ENCODE data around the gene FBXW5. TPM values are rescaled to one million over a fixed set of nuclear protein-coding genes. Genes with fewer than 3 reads are reported as not detected.

FBXW5 gene
- total RNA-seq, 2 experiments from 2014 or later = 63.3 to 89.6 TPM

- H3K9me3 ChIP-seq (ENCODE audit: low read length) = no peaks in the 10 kb centered on the region
- H4K20me1 ChIP-seq (ENCODE audit: insufficient read depth, low read length) = no peaks in the 10 kb centered on the region
- CTCF ChIA-PET (ENCODE audit: unreplicated experiment) = no interaction called here
- BruUV-seq (replicated peaks) = TSS peak; percentile 54
- no peak overlapping the region for H3K27ac ChIP-seq (ENCODE audit: low read depth, low read length, poor library complexity, severe bottlenecking)
- no peak overlapping the region for H3K4me3 ChIP-seq (ENCODE audit: low read depth, low read length, poor library complexity, severe bottlenecking)
- POLR2A ChIA-PET = no interaction called here
- no peak for TF ChIP-seq CTCF (conservative IDR thresholded peaks at IDR 0.05; ENCODE audit: low read length)
- TF ChIP-seq EZH2phosphoT487 (IDR thresholded peaks at IDR 0.05; ENCODE audit: borderline replicate concordance, low read depth, low read length) = no peak
- H3K4me1 ChIP-seq (ENCODE audit: insufficient read depth, low read length, poor library complexity, severe bottlenecking) = peaks cover 17% of the 10 kb centered on the region
- peaks cover 10% of the 10 kb centered on the region; the same call in 1 of the 2 replicates for H3K79me2 ChIP-seq (ENCODE audit: insufficient read depth, low read depth, low read length)
- DNase-seq (ENCODE audit: low spot score) = no peak
- H3K36me3 ChIP-seq (ENCODE audit: insufficient read depth, low read length) = peaks cover 52% of the 10 kb centered on the region
- intact Hi-C loops (cut with micrococcal nuclease; ENCODE audit: unreplicated experiment) = no loop called here
- no peak overlapping the region for H2AFZ ChIP-seq (ENCODE audit: low read length)
- H3K4me2 ChIP-seq (ENCODE audit: low read length) = no peak overlapping the region
- H3K9me2 ChIP-seq (ENCODE audit: insufficient read depth, low read length) = no peaks in the 10 kb centered on the region
Measured at GRCh38 chr9:136940526-136941230, 3.9 kb downstream of the FBXW5 start.

DNA sequence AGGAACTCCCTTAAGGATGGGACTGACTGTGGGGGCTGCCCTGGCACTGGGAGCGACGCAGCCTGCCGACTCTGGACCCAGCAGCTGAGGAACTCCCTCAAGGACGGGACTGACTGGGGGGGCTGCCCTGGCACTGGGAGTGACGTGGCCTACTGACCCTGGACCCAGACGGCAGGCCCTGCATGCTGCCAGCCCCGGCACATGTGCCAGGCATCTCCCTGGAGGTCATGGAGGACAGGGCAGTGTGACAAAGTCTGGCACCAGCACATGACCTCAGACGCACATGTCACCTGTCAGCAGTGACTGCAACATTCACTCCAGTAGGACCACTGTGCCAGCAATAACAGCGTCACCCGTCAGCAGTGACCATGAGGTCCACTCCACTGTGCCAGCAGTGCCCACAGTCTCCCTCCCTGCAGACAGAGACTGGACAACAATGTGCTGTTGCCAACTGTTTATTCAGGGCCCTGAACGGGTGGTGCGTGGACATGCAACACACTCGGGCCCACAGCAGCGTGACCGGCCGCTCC, 4.5 kb downstream of the FBXW5 start:
- intact Hi-C loops (cut with micrococcal nuclease; ENCODE audit: unreplicated experiment) = no loop called here
- H3K36me3 ChIP-seq (ENCODE audit: insufficient read depth, low read length) = peaks cover 52% of the 10 kb centered on the region
- H3K79me2 ChIP-seq (ENCODE audit: insufficient read depth, low read depth, low read length) = peaks cover 10% of the 10 kb centered on the region; the same call in 1 of the 2 replicates
- no peaks in the 10 kb centered on the region for H3K9me2 ChIP-seq (ENCODE audit: insufficient read depth, low read length)
- no peak overlapping the region for H3K4me3 ChIP-seq (ENCODE audit: low read depth, low read length, poor library complexity, severe bottlenecking)
- no peak overlapping the region for H3K27ac ChIP-seq (ENCODE audit: low read depth, low read length, poor library complexity, severe bottlenecking)
- H4K20me1 ChIP-seq (ENCODE audit: insufficient read depth, low read length) = no peaks in the 10 kb centered on the region
- no peak overlapping the region for H3K4me2 ChIP-seq (ENCODE audit: low read length)
- H3K9me3 ChIP-seq (ENCODE audit: low read length) = no peaks in the 10 kb centered on the region
- ChIA-PET POLR2A (no interaction called here), CTCF (ENCODE audit: unreplicated experiment) (no interaction called here)
- no peak overlapping the region for H2AFZ ChIP-seq (ENCODE audit: low read length)
- DNase-seq (ENCODE audit: low spot score) = no peak
- TF ChIP-seq EZH2phosphoT487 (IDR thresholded peaks at IDR 0.05; ENCODE audit: borderline replicate concordance, low read depth, low read length) = no peak
- TF ChIP-seq CTCF (conservative IDR thresholded peaks at IDR 0.05; ENCODE audit: low read length) = no peak
- H3K4me1 ChIP-seq (ENCODE audit: insufficient read depth, low read length, poor library complexity, severe bottlenecking) = peaks cover 21% of the 10 kb centered on the region
- BruUV-seq (replicated peaks) = no TSS peak

- Histone ChIP-seq H4K20me1 (ENCODE audit: insufficient read depth, low read length) (no peaks in the 10 kb centered on the region), H2AFZ (ENCODE audit: low read length) (no peak overlapping the region), H3K4me3 (ENCODE audit: low read depth, low read length, poor library complexity, severe bottlenecking) (no peak overlapping the region), H3K9me2 (ENCODE audit: insufficient read depth, low read length) (no peaks in the 10 kb centered on the region), H3K9me3 (ENCODE audit: low read length) (no peaks in the 10 kb centered on the region), H3K27ac (ENCODE audit: low read depth, low read length, poor library complexity, severe bottlenecking) (no peak overlapping the region), H3K4me1 (ENCODE audit: insufficient read depth, low read length, poor library complexity, severe bottlenecking) (peaks cover 22% of the 10 kb centered on the region), H3K4me2 (ENCODE audit: low read length) (no peak overlapping the region), H3K36me3 (ENCODE audit: insufficient read depth, low read length) (peaks cover 55% of the 10 kb centered on the region), H3K79me2 (ENCODE audit: insufficient read depth, low read depth, low read length) (peaks cover 10% of the 10 kb centered on the region; the same call in 1 of the 2 replicates)
- DNase-seq (ENCODE audit: low spot score) = no peak
- ChIA-PET POLR2A (no interaction called here), CTCF (ENCODE audit: unreplicated experiment) (no interaction called here)
- intact Hi-C loops (cut with micrococcal nuclease; ENCODE audit: unreplicated experiment) = no loop called here
- BruUV-seq (replicated peaks) = no TSS peak
- TF ChIP-seq CTCF (conservative IDR thresholded peaks at IDR 0.05; ENCODE audit: low read length) (no peak), EZH2phosphoT487 (IDR thresholded peaks at IDR 0.05; ENCODE audit: borderline replicate concordance, low read depth, low read length) (no peak)
Measured at GRCh38 chr9:136939431-136939995, 5.0 kb downstream of the FBXW5 start.
